ENCODE results near the gene HSPA4.
"Not testable (repeated sequence)": the region's sequence is repeated elsewhere in the genome, so short reads cannot be mapped to it uniquely, and the experiment has no call there.

HSPA4 gene

GRCh38 chr5:133051542-133052316, at the start of gene HSPA4:
Gene HSPA4 (plus strand): TSS chr5:133052013. CDS start chr5:133052251, 238 bp downstream.
- DNase-seq (ENCODE audit: low read depth): peak; percentile 96

DNA sequence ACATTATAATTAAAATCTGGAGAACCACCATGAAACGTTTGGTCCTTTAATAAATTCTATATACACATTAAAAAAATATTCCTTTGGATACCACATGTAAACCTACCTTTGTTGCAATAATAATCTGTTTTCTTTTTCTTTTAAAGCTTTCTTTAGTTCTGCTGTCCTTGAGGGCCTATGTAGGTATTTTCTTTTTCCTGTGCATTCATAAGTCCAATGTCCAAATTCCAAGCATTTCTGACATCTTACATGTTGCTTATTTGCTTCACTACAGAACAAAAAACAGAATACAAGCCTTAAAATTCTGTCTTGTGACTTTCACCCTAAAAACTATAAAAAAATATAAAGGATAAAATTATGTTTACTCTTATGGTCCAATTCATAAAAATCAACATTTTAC, 45.2 kb upstream of the HSPA4 start:
- DNase-seq (ENCODE audit: low read depth): no peak

DNA sequence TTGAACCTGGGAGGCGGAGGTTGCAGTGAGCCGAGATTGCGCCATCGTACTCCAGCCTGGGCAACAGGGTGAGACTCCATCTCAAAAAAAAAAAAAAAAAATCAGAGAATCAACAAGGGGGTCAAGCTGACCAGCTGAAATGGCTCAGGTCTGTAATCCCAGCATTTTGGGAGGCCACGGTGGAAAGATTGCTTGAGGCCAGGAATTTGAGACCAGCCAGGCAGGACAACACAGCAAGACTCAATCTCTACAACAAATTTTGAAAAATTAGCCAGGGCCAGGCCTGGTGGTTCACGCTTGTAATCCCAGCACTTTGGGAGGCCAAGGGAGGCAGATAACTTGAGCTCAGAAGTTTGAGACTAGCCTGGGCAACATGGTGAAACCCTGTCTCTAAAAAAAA, 43.4 kb upstream of the HSPA4 start:
- not testable (repeated sequence) for DNase-seq (ENCODE audit: low read depth)

DNA sequence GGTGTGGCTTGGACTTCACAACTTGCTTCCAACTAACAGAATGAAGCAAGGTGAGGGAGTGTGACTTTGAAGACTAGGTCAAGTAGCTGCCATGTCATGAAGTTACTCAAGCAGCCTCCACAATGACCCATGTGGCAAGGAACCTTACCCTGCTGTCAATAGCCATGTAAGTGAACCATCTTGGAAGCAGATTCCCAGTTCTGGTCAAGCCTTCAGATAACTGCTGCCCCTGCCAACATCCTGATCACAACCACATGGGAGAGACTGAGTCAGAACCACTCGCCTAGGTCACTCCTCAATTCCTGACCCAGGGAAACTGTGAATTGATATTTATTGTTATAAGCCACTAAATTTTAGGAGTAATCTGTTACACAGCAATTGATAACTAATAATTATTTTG, 36.3 kb upstream of the HSPA4 start:
- no peak for DNase-seq (ENCODE audit: low read depth)

DNA sequence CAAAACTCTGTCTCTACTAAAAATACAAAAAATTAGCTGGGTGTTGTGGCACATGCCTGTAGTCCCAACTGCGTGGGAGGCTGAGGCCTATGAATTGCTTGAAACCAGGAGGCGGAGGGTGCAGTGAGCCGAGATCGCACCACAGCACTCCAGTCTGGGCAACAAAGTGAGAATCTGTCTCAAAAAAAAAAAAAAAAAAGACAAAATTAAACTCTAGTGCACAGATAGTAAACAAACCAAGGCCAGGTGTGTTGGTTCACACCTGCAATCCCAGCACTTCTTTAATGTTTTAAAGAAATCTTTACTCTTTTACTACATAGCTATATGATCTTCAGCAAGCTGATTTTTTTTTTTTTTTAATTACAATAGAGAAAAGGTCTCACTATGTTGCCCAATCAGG, 33.8 kb upstream of the HSPA4 start:
- DNase-seq (ENCODE audit: low read depth): no peak

GRCh38 chr5:133019471-133019870, 32.3 kb upstream of the HSPA4 start:
- DNase-seq (ENCODE audit: low read depth): not testable (repeated sequence)

GRCh38 chr5:133025804-133026663, 25.8 kb upstream of the HSPA4 start, which contains the start of gene ZCCHC10:
Gene ZCCHC10 (minus strand): TSS chr5:133026549. CDS start chr5:133026537, 12 bp downstream.
- DNase-seq (ENCODE audit: low read depth): peak; percentile 84

DNA sequence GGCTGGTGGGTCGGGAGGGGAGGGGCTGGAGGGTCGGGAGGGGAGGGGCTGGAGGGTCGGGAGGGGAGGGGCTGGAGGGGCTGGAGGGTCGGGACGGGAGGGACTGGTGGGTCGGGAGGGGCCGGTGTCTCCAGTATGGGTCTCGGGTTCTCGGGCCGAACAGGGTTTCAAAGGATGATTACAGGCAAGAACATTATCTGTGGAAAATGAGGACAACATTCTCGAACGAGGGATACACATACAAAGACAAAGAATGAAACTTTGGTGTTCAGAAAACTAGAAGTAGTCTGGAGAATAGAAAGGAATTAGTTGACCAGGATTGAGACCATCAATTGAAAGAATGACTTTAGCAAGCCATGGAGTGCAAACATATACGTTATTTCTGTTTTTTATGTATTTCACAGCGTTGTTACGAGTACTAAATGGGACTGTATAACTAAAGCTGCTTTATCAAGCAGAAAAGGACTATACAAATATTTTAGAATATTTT, 25.1 kb upstream of the HSPA4 start:
- no peak for DNase-seq (ENCODE audit: low read depth)

DNA sequence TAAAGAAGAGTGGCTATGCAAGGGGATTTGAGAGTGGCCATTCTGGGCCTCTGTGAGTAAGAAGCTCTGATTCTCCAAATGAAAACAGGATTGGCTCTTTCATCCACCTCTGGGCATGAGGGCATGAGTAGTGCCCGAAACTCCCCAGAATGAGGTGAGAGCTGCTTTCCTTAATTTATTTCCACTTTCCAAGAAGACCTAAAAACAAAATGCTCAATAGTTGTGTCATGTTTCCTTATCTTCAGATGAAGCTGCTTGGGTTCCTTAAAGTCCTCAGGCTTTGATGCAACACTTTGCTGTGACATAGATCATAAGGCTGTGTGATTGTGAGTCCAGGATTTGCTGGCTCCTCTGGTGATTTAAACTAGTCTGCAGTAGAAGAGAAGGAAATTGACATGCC, 22.4 kb upstream of the HSPA4 start:
- no peak for DNase-seq (ENCODE audit: low read depth)

DNA sequence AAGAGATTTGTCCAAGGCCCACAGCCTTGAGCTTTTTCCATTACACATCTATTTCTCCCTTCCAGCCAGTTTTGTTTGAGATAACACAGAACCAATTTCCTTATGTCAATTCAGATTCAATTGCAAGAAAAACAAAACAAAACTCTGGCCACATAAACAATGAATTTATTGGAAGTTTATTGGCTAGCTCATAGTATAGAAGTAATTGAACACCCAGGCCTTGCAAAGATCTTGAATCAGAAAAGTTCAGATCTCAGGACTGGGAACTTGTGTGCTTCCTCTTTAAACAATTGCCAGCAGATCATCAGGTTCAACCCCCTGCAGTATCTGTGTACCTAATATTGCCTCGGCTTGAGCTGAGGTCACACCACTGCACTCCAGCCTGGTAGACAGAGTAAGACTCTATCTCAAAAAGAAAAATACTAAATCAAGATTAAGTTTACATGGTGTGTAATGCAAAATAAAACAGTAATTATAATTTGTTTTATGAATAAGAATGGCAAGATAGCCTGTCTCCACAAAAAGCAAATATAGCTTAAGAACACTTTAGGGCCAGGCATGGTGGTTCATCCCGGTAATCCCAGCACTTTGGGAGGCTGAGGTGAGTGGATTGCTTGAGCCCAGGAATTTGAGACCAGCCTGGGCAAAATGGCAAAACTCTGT, 21.3 kb upstream of the HSPA4 start:
- no peak for DNase-seq (ENCODE audit: low read depth)

DNA sequence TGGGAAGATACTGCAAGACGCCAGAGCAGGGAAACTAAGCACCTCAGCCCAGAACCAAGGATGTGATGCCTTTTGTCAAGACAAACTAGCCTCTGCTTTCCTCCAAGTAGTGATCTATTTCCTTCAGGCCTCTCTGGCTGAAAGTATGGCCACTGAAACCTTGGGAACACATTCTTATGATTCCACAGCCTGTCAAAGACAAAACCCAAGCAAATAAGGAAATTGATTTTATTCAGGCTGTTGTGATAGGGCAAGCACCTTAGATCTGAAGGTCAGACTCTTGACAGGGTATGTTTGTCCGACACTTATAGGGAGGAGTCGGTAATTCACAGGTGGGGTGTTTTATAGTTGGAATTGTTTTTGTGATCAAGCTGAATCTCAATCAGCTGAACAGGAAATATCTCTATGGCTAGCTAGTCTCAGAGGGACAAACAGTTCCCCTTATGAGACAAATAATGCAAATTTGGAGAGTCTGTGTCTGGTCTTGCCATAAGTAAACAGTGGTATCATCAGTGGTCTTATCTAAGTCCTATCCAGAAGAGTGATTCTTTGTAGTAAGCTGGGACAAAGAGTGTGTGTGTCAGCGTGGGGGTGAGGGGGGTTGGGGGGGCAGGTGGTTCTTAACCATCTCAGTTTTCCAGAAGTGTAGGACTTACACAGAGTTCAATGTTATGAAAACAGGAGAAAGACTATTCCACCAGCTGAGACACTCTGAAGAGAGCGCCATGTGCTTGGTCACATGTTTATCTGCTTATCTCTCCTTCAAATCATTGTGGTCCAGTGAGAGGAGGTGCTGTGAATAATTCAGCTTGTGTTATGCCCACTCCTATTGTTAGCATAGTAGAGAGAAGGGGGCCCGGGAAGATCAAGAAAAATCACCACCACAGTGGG, 18.7 kb upstream of the HSPA4 start:
- no peak for DNase-seq (ENCODE audit: low read depth)

- no peak for DNase-seq (ENCODE audit: low read depth)
Observed at GRCh38 chr5:133034064-133034463, 17.7 kb upstream of the HSPA4 start.

GRCh38 chr5:133035224-133035623, 16.6 kb upstream of the HSPA4 start:
- no peak for DNase-seq (ENCODE audit: low read depth)

GRCh38 chr5:133036677-133037076, 15.1 kb upstream of the HSPA4 start:
- not testable (repeated sequence) for DNase-seq (ENCODE audit: low read depth)

GRCh38 chr5:133041157-133041784, 10.5 kb upstream of the HSPA4 start:
- no peak for DNase-seq (ENCODE audit: low read depth)

DNA sequence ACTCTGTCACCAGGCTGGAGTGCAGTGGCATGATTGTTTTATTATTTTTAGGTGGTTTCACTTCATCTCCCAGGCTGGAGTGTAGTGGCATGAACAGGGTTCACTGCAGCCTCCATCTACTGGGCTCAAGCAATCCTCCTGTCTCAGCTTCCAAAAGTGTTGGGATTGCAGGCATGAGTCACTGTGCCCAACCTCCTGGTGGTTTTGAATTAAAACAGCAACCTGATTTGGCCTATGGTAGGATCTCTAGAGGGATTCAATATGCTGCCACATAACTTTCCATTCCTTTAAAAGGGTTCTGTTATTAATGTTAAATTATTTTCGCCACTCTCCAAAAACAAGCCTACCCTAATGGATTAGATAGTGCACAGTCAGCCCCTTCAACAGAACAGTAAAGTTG, 9.9 kb upstream of the HSPA4 start:
- no peak for DNase-seq (ENCODE audit: low read depth)

DNA sequence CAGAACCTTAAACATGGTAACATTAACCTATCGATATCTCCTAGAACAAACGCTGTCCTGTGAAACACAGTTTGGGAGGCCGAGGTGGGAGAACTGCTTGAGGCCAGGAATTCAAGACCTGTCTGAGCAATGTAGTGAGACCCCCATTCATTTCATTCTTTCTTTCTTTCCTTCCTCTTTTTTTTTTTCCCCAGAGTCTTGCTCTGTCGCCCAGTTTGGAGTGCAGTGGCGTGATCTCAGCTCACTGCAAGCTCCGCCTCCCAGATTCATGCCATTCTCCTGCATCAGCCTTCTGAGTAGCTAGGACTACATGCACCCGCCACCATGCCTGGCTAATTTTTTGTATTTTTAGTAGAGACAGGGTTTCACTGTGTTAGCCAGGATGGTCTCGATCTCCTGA, 5.3 kb upstream of the HSPA4 start:
- DNase-seq (ENCODE audit: low read depth): not testable (repeated sequence)

GRCh38 chr5:133047404-133047803, 4.4 kb upstream of the HSPA4 start:
- no peak for DNase-seq (ENCODE audit: low read depth)

GRCh38 chr5:133048993-133049725, 2.7 kb upstream of the HSPA4 start:
- no peak for DNase-seq (ENCODE audit: low read depth)

DNA sequence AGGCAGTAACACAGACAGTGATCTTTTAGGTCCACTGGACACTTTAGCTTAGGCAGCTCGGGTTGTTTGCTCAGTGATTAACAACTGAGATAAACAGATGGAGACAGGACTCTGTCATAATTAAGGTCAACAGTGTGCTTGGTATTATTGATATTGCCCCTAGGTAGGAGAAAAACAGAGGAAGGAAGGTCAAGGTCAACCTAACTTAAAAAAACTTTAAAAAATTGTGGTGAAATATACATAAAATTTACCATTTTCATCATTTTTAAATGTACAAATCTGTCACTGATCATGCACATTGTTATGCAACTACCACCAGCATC, 2.1 kb upstream of the HSPA4 start:
- DNase-seq (ENCODE audit: low read depth): no peak
